ENCODE data around the gene FAT3.

Gene FAT3

GRCh38 chr11:92224407-92225124 is at the start of gene FAT3:
FAT3 (plus strand) TSS chr11:92224818; CDS start chr11:92352113, 127,295 bp downstream.
- Mint-ChIP-seq H3K36me3 (ENCODE audit: low read depth) (no peaks in the 10 kb centered on the region), H3K27ac (no peak within 1 kb of the TSS), H3K4me1 (no peaks in the 10 kb centered on the region), H3K27me3 (peaks cover 57% of the 10 kb centered on the region), H3K4me3 (no peak within 1 kb of the TSS), H3K9me3 (no peaks in the 10 kb centered on the region)
- ATAC-seq, result no peak
- DNase-seq, result no peak

DNA sequence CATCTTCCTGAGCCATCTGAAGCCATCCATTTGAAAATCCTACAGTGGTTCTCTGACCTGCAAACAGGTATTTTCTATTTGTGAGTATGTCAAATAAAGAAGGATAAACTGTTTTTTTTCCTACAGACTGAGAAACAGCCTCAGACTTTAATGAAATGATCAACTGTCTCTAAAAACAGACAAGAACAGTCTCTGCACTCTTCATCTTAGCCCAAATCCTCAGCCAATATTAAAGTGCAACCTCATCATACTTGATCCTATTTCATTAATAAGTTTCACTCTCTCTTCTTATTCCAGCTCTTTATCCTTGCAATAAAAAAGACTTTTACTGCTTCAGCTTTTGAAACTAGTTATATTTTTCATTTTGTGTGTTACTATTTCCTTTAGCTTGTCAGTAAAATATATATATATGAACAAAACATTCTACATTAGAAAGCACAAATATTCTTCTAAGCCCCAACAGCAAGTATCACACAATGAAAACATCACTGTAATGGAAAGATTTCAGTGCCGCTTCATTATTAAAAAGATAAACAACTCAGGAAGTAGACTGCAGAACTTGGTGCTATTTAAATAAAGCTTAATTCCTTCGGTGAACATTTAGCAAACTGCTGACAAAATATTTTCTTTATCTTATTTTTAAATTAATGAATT is 45.5 kb upstream of the FAT3 start:
- H3K4me1 Mint-ChIP-seq, result no peaks in the 10 kb centered on the region
- no peaks in the 10 kb centered on the region for H3K27me3 Mint-ChIP-seq
- DNase-seq (no peak), ATAC-seq (no peak)
- H3K36me3 Mint-ChIP-seq (ENCODE audit: low read depth), result no peaks in the 10 kb centered on the region
- H3K4me3 Mint-ChIP-seq, result no peak overlapping the region
- no peak overlapping the region for H3K27ac Mint-ChIP-seq
- H3K9me3 Mint-ChIP-seq, result peaks cover 7% of the 10 kb centered on the region

- Mint-ChIP-seq H3K4me3 (no peak overlapping the region), H3K27me3 (no peaks in the 10 kb centered on the region), H3K27ac (no peak overlapping the region), H3K9me3 (peaks cover 7% of the 10 kb centered on the region), H3K36me3 (ENCODE audit: low read depth) (no peaks in the 10 kb centered on the region), H3K4me1 (no peaks in the 10 kb centered on the region)
- no peak for ATAC-seq
- no peak for DNase-seq
Measured at GRCh38 chr11:92180226-92180625, 44.4 kb upstream of the FAT3 start.

- H3K36me3 Mint-ChIP-seq (ENCODE audit: low read depth), result no peaks in the 10 kb centered on the region
- H3K27ac Mint-ChIP-seq, result no peak overlapping the region
- H3K4me3 Mint-ChIP-seq, result no peak overlapping the region
- ATAC-seq, result no peak
- no peak for DNase-seq
- peaks cover 7% of the 10 kb centered on the region for H3K9me3 Mint-ChIP-seq
- H3K27me3 Mint-ChIP-seq, result no peaks in the 10 kb centered on the region
- H3K4me1 Mint-ChIP-seq, result no peaks in the 10 kb centered on the region
Measured at GRCh38 chr11:92180664-92181251, 43.9 kb upstream of the FAT3 start.

- Mint-ChIP-seq H3K4me1 (no peaks in the 10 kb centered on the region), H3K27ac (no peak overlapping the region), H3K9me3 (peaks cover 14% of the 10 kb centered on the region), H3K4me3 (no peak overlapping the region), H3K36me3 (ENCODE audit: low read depth) (no peaks in the 10 kb centered on the region), H3K27me3 (no peaks in the 10 kb centered on the region)
- no peak for DNase-seq
- no peak for ATAC-seq
Measured at GRCh38 chr11:92190535-92191206, 33.9 kb upstream of the FAT3 start.

- H3K4me3 Mint-ChIP-seq, result no peak overlapping the region
- no peaks in the 10 kb centered on the region for H3K36me3 Mint-ChIP-seq (ENCODE audit: low read depth)
- H3K27ac Mint-ChIP-seq, result no peak overlapping the region
Measured at GRCh38 chr11:92192141-92192540, 32.5 kb upstream of the FAT3 start.

DNA sequence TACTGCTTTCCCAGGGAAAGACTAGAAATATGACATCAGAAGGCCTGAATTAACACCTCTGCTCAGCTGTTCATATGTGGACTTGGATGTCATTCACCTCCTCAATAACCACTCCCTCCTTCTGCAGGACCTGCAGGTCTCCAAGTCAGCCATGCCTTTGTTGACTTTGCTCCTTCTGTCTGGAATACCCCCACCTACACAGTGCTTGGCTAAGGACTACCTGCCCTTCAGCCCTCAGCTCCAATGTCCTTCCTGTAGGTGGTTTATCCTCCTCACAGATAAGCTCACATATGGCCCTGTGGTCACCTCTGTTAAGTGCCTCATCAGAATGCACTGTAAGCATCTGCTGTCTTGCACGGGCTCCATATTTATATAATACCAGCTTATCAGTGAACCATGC is 26.4 kb upstream of the FAT3 start:
- Mint-ChIP-seq H3K27me3 (no peaks in the 10 kb centered on the region), H3K4me1 (no peaks in the 10 kb centered on the region), H3K36me3 (ENCODE audit: low read depth) (no peaks in the 10 kb centered on the region), H3K4me3 (no peak overlapping the region), H3K9me3 (peaks cover 13% of the 10 kb centered on the region), H3K27ac (no peak overlapping the region)
- ATAC-seq, result no peak
- DNase-seq, result no peak

More at GRCh38 chr11:92192141-92192540, 32.5 kb upstream of the FAT3 start:
- ATAC-seq (no peak), DNase-seq (no peak)
- peaks cover 14% of the 10 kb centered on the region for H3K9me3 Mint-ChIP-seq
- no peaks in the 10 kb centered on the region for H3K4me1 Mint-ChIP-seq
- H3K27me3 Mint-ChIP-seq, result no peaks in the 10 kb centered on the region

DNA sequence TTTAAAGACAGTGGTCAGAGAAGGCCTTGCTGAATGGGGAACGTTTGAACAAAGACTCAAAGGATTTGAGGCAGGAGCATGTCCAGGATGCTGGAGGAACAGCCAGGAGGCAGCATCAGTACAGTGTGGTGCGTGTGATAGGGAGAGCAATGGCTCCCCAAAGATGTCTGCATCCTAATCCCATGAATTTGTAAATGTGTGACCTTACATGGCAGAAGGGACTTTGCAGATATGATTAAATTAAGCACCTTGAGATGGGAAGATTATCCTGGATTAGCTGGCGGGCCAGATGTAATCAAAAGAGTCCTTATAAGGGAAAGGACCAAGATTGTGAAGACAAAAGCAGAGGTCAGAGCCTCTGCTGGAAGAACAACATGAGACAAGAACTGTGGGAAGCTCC is 24.6 kb upstream of the FAT3 start:
- Mint-ChIP-seq H3K9me3 (peaks cover 13% of the 10 kb centered on the region), H3K4me3 (no peak overlapping the region), H3K4me1 (no peaks in the 10 kb centered on the region), H3K27me3 (no peaks in the 10 kb centered on the region), H3K36me3 (ENCODE audit: low read depth) (no peaks in the 10 kb centered on the region), H3K27ac (no peak overlapping the region)
- no peak for ATAC-seq
- no peak for DNase-seq

- H3K4me1 Mint-ChIP-seq, result no peaks in the 10 kb centered on the region
- DNase-seq (no peak), ATAC-seq (no peak)
- H3K27ac Mint-ChIP-seq, result no peak overlapping the region
- H3K4me3 Mint-ChIP-seq, result no peak overlapping the region
- H3K9me3 Mint-ChIP-seq, result peaks cover 18% of the 10 kb centered on the region
- no peaks in the 10 kb centered on the region for H3K36me3 Mint-ChIP-seq (ENCODE audit: low read depth)
- no peaks in the 10 kb centered on the region for H3K27me3 Mint-ChIP-seq
Measured at GRCh38 chr11:92204731-92205130, 19.9 kb upstream of the FAT3 start.

GRCh38 chr11:92206441-92206840 is 18.2 kb upstream of the FAT3 start:
- Mint-ChIP-seq H3K4me1 (no peaks in the 10 kb centered on the region), H3K9me3 (peaks cover 7% of the 10 kb centered on the region), H3K36me3 (ENCODE audit: low read depth) (no peaks in the 10 kb centered on the region), H3K27me3 (no peaks in the 10 kb centered on the region), H3K27ac (no peak overlapping the region), H3K4me3 (no peak overlapping the region)
- no peak for ATAC-seq
- no peak for DNase-seq

GRCh38 chr11:92211576-92212167 is 12.9 kb upstream of the FAT3 start:
- H3K27me3 Mint-ChIP-seq, result peaks cover 2% of the 10 kb centered on the region
- H3K36me3 Mint-ChIP-seq (ENCODE audit: low read depth), result no peaks in the 10 kb centered on the region
- H3K4me1 Mint-ChIP-seq, result no peaks in the 10 kb centered on the region
- no peaks in the 10 kb centered on the region for H3K9me3 Mint-ChIP-seq
- no peak for DNase-seq
- H3K4me3 Mint-ChIP-seq, result no peak overlapping the region
- ATAC-seq, result no peak
- no peak overlapping the region for H3K27ac Mint-ChIP-seq

GRCh38 chr11:92212530-92212929 is 12.1 kb upstream of the FAT3 start:
- Mint-ChIP-seq H3K36me3 (ENCODE audit: low read depth) (no peaks in the 10 kb centered on the region), H3K27me3 (peaks cover 5% of the 10 kb centered on the region), H3K4me1 (no peaks in the 10 kb centered on the region), H3K27ac (no peak overlapping the region), H3K9me3 (no peaks in the 10 kb centered on the region), H3K4me3 (no peak overlapping the region)
- DNase-seq (no peak), ATAC-seq (no peak)

DNA sequence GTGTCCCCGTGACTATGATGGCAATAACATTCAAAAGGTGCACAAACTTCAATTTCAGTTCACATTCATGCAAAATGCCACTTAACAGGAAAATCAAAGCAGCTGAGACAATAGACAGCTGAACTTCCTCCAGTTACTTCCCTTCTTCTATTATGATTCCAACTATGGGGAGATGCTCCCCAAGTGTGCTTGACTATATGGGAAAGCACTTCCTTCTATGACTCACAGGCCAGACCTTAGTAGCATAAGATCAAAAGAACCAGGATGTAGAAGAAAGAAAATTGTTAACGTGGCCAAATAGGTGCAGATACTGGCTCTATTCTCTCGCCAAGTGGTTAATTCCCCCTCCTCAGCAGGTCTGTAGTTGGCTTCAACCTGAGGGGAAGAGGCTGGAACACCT is 7.8 kb upstream of the FAT3 start:
- DNase-seq (no peak), ATAC-seq (no peak)
- no peaks in the 10 kb centered on the region for H3K4me1 Mint-ChIP-seq
- peaks cover 10% of the 10 kb centered on the region for H3K27me3 Mint-ChIP-seq
- H3K4me3 Mint-ChIP-seq, result no peak overlapping the region
- no peaks in the 10 kb centered on the region for H3K9me3 Mint-ChIP-seq
- H3K27ac Mint-ChIP-seq, result no peak overlapping the region
- no peaks in the 10 kb centered on the region for H3K36me3 Mint-ChIP-seq (ENCODE audit: low read depth)

- DNase-seq (no peak), ATAC-seq (no peak)
- no peak overlapping the region for H3K27ac Mint-ChIP-seq
Measured at GRCh38 chr11:92219476-92219875, 5.1 kb upstream of the FAT3 start.

More at GRCh38 chr11:92219476-92219875, 5.1 kb upstream of the FAT3 start:
- Mint-ChIP-seq H3K9me3 (no peaks in the 10 kb centered on the region), H3K27me3 (peaks cover 25% of the 10 kb centered on the region), H3K36me3 (ENCODE audit: low read depth) (no peaks in the 10 kb centered on the region), H3K4me1 (no peaks in the 10 kb centered on the region), H3K4me3 (no peak overlapping the region)
